Fibroblast of lung (primary cell): Measurements from ENCODE around the gene ZBTB7B.

Source experiments
- EZH2 ChIP-seq: IDR thresholded peaks from 2 replicates; pipeline ENCODE4 v1.5.1; 2012; ENCODE audit warnings: low read length, control low read depth, mild to moderate bottlenecking; ENCODE audit errors: missing control alignments
- TF ChIP-seq, protein P1 (sequence below), 2 donors: IDR thresholded peaks in 1 of 2; conservative IDR thresholded peaks in 1 of 2; 1 replicate in 1 of 2; 2 replicates in 1 of 2; pipeline ENCODE4 v1.5.1; 2011 to 2012; ENCODE audit warnings: low read length in 2 of 2, control low read depth in 1 of 2, inconsistent platforms in 1 of 2, low read depth in 1 of 2, mild to moderate bottlenecking in 1 of 2

DNA sequence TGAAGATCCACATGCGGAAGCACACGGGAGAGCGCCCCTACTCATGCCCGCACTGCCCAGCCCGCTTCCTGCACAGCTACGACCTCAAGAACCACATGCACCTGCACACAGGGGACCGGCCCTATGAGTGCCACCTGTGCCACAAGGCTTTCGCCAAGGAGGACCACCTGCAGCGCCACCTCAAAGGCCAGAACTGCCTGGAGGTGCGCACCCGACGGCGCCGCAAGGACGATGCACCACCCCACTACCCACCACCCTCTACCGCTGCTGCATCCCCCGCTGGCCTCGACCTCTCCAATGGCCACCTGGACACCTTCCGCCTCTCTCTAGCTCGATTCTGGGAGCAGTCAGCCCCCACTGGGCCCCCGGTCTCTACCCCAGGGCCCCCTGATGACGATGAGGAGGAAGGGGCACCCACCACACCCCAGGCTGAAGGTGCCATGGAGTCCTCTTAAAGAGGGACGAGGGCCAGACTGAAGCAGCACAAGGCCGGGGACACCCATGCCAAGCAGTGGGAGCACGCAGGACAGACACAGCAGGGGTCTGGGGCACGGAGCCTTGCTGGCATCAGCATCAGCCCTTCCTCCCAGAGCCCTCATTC lies 13.7 kb downstream of the ZBTB7B start:
- TF ChIP-seq, protein P1, sequence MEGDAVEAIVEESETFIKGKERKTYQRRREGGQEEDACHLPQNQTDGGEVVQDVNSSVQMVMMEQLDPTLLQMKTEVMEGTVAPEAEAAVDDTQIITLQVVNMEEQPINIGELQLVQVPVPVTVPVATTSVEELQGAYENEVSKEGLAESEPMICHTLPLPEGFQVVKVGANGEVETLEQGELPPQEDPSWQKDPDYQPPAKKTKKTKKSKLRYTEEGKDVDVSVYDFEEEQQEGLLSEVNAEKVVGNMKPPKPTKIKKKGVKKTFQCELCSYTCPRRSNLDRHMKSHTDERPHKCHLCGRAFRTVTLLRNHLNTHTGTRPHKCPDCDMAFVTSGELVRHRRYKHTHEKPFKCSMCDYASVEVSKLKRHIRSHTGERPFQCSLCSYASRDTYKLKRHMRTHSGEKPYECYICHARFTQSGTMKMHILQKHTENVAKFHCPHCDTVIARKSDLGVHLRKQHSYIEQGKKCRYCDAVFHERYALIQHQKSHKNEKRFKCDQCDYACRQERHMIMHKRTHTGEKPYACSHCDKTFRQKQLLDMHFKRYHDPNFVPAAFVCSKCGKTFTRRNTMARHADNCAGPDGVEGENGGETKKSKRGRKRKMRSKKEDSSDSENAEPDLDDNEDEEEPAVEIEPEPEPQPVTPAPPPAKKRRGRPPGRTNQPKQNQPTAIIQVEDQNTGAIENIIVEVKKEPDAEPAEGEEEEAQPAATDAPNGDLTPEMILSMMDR (conservative IDR thresholded peaks at IDR 0.05 in 1 of 2, IDR thresholded peaks at IDR 0.05 in 1 of 2; ENCODE audit: low read depth in 1 of 2, low read length in 2 of 2): no peak
- no peak for TF ChIP-seq EZH2
